Peyer's patch (tissue), 4 donors: Measurements from ENCODE around the gene ANXA9. TPM values are rescaled to one million over a fixed set of nuclear protein-coding genes. Genes with fewer than 3 reads are reported as not detected.

Experiments
- DNase-seq, 3 donors: peaks; one replicate each; pipeline ENCODE4 v3.0.0-alpha.2; 2017 to 2019
- H3K27ac ChIP-seq, 4 donors: fragments of 200-600 bp; sonication (generic); one replicate each; pipeline ENCODE4 v1.5.1; 2016 to 2019
- H3K27me3 ChIP-seq, 2 donors: fragments of 200-600 bp; sonication (generic); one replicate each; pipeline ENCODE4 v1.5.1; 2019
- H3K36me3 ChIP-seq, 3 donors: fragments of 200-600 bp; sonication (generic); one replicate each; pipeline ENCODE4 v1.5.1; 2016 to 2019
- H3K4me1 ChIP-seq, 4 donors: fragments of 200-600 bp; sonication (generic); one replicate each; pipeline ENCODE4 v1.5.1; 2016 to 2019
- H3K4me3 ChIP-seq, 4 donors: fragments of 200-600 bp; sonication (generic); 1 replicate in 3 of 4; 2 replicates in 1 of 4; pipeline ENCODE4 v1.5.1; 2016 to 2019; ENCODE audit warnings: mild to moderate bottlenecking in 1 of 4
- H3K9me3 ChIP-seq, 4 donors: fragments of 200-600 bp; sonication (generic); one replicate each; pipeline ENCODE4 v1.5.1; 2016 to 2019; ENCODE audit warnings: mild to moderate bottlenecking in 1 of 4
- POLR2A ChIP-seq, 2 donors: fragments of 450-650 bp; IDR thresholded peaks; one replicate each; pipeline ENCODE4 v1.5.1; 2017; ENCODE audit warnings: antibody characterized with exemption in 2 of 2, mild to moderate bottlenecking in 2 of 2, moderate library complexity in 2 of 2
- total RNA-seq, 4 donors: library from RNA; depleted of rRNA; stranded (reverse); fragments of >200 nt; gene quantifications; one replicate each; pipeline ENCODE4 v1.1.0, GENCODE V29; 2016
- TF ChIP-seq, protein P1 (sequence below), 6 experiments: fragments of 450-650 bp in 4 of 6; fragments of 200-600 bp in 2 of 6; sonication (generic) in 1 of 6; IDR thresholded peaks; one replicate each; pipeline ENCODE4 v1.5.1; 2017 to 2019; ENCODE audit warnings: antibody characterized with exemption in 6 of 6, mild to moderate bottlenecking in 3 of 6, moderate library complexity in 1 of 6

The ANXA9 gene
- total RNA-seq, 4 donors from 2014 or later: 0.67 to 1.7 TPM; not detected in 2

- Histone ChIP-seq H3K4me1 (peaks cover 5 to 63% (median 28%) of the 10 kb centered on the region in 4 donors), H3K36me3 (no peaks in the 10 kb centered on the region)
Measured at GRCh38 chr1:150974580-150975478, 7.3 kb upstream of the ANXA9 start, which contains the start of gene CERS2. Gene CERS2 (minus strand): TSS chr1:150974835. CDS start chr1:150969090, 5,745 bp downstream.

GRCh38 chr1:150976401-150976821 lies 5.7 kb upstream of the ANXA9 start:
- H3K9me3 ChIP-seq: no peaks in the 10 kb centered on the region
- H3K27ac ChIP-seq: peak overlapping the region in 1 of 4 donors; percentile 67
- peaks cover 5 to 53% (median 28%) of the 10 kb centered on the region in 4 donors for H3K4me1 ChIP-seq
- peak in 1 of 3 donors; percentile 44 for DNase-seq
- no peaks in the 10 kb centered on the region for H3K36me3 ChIP-seq
- no peak for TF ChIP-seq POLR2A (IDR thresholded peaks at IDR 0.05)
- TF ChIP-seq, protein P1, sequence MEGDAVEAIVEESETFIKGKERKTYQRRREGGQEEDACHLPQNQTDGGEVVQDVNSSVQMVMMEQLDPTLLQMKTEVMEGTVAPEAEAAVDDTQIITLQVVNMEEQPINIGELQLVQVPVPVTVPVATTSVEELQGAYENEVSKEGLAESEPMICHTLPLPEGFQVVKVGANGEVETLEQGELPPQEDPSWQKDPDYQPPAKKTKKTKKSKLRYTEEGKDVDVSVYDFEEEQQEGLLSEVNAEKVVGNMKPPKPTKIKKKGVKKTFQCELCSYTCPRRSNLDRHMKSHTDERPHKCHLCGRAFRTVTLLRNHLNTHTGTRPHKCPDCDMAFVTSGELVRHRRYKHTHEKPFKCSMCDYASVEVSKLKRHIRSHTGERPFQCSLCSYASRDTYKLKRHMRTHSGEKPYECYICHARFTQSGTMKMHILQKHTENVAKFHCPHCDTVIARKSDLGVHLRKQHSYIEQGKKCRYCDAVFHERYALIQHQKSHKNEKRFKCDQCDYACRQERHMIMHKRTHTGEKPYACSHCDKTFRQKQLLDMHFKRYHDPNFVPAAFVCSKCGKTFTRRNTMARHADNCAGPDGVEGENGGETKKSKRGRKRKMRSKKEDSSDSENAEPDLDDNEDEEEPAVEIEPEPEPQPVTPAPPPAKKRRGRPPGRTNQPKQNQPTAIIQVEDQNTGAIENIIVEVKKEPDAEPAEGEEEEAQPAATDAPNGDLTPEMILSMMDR (IDR thresholded peaks at IDR 0.05): no peak
- no peaks in the 10 kb centered on the region for H3K27me3 ChIP-seq
- H3K4me3 ChIP-seq: no peak overlapping the region

More at GRCh38 chr1:150974580-150975478, 7.3 kb upstream of the ANXA9 start, which contains the start of gene CERS2:
- DNase-seq: peak; percentile 73 to 92 (median 90)
- Histone ChIP-seq H3K9me3 (no peaks in the 10 kb centered on the region), H3K27ac (peak within 1 kb of the TSS; percentile 91 to 98 (median 94)), H3K4me3 (peak within 1 kb of the TSS; percentile 69 to 97 (median 78)), H3K27me3 (no peaks in the 10 kb centered on the region)
- TF ChIP-seq POLR2A (IDR thresholded peaks at IDR 0.05): peak; percentile 44 to 56
- TF ChIP-seq, protein P1 (IDR thresholded peaks at IDR 0.05): no peak

DNA sequence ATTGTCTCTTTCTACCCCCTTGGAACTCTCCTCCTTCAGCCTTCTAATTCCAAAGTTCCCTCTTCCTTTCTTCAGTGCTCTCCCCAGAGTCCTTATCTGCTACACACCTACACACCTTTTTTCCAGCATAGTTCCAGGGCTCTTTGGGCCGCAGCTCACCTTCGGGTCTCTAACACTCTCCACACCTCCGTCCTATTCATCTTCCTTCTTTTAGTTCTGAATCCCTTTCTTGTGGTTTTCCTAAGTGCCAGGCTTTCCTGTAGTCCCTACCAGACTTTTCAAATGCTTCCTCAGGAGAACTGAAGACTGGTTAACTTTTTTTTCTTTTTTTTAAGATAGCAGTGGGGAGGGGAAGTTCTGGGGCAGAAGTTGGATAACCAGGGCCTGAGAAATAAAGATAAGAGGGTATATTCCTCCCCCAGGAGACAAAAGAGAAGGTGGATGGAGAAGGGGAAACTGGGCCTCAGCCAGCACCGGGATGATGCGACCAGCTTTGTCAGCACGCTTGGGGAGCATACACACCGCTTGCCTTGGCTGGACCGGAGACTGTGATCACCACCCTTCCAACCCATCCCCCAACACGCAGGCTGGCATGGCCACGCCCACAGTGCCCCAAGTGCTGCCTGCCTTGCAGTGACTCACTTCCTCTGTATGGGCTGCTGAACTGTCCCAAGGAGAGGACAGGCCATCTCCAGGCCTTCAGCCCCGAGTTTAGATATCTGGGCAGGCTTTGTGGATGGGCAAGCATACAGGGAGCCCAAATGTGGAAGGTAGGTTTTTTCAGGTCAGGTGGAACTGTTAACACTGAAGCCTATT lies 5.0 kb upstream of the ANXA9 start:
- Histone ChIP-seq H3K27ac (peak overlapping the region; percentile 17 to 67 (median 24)), H3K36me3 (no peaks in the 10 kb centered on the region), H3K27me3 (no peaks in the 10 kb centered on the region), H3K4me1 (peaks cover 2 to 51% (median 21%) of the 10 kb centered on the region in 4 donors), H3K4me3 (no peak overlapping the region), H3K9me3 (no peaks in the 10 kb centered on the region)
- TF ChIP-seq, protein P1 (IDR thresholded peaks at IDR 0.05): no peak
- TF ChIP-seq POLR2A (IDR thresholded peaks at IDR 0.05): peak; percentile 19 to 55
- DNase-seq: peak; percentile 79 to 95 (median 92)

DNA sequence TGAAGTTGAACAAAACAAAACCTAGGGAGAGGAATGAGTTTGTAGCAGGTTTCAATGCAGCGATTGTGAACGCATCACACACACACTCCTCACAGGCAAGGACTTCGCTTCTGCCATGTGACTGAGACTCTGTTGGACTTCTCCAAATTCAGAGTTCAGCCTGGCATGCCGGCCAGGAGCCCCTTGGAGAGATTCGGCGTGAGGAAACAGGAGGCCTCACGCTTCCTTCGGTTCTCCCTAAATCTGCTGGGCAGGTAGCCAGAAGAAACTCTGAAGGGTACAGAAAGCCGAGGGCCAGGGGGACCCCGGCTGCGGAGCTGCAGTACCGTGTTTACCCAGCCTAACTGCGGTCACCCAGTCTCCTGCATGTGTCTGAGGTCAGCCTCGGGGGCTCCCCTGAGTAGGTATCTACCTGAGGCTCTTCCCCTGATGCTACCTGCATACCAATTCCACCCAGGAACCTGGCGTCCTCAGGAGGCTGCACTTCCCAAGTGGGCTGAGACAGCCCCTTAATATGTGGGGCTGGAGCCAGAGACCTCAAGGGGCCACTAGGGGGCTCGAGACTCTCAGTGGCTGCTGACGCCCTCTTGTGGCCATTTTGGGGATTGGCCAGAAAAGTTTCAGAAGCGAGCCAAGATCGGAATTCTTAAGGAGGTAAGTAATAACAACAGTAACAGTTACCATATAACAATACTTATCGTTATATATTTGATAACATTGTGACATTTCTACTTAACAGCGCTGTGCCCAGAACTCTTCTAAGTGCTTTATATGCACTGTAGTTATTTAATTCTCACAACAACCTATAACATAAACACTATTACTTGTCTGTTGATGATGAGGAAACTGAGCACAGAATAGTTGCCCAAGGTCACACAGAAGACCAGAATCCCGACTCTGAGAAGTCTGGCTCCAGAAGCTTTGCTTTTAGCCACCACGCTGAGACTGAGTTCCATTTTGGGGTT lies 2.7 kb upstream of the ANXA9 start:
- peak in 1 of 2 donors; percentile 21 for TF ChIP-seq POLR2A (IDR thresholded peaks at IDR 0.05)
- TF ChIP-seq, protein P1 (IDR thresholded peaks at IDR 0.05): peak; percentile 98 to 100 (median 99)
- Histone ChIP-seq H3K4me3 (peak overlapping the region; percentile 15 to 26 (median 26)), H3K9me3 (no peaks in the 10 kb centered on the region), H3K27me3 (no peaks in the 10 kb centered on the region), H3K36me3 (no peaks in the 10 kb centered on the region), H3K4me1 (peaks cover 4 to 37% (median 8%) of the 10 kb centered on the region in 4 donors), H3K27ac (peak overlapping the region in 3 of 4 donors; percentile 25 to 57 (median 50))
- DNase-seq: peak; percentile 81 to 96 (median 92)
